Left lung (tissue), 10 donors: ENCODE data around the gene FIP1L1. TPM values are rescaled to one million over a fixed set of nuclear protein-coding genes. Genes with fewer than 3 reads are reported as not detected.
A peak's percentile ranks its signal among the peaks of the same experiment; 100 is the strongest.
"Not testable (repeated sequence)": the region's sequence is repeated elsewhere in the genome, so short reads cannot be mapped to it uniquely, and the experiment has no call there.

Source experiments
- ATAC-seq: fragments of 200-7000 bp; cut with Tn5 transposase; one replicate; pipeline ENCODE4 v1.9.1; 2020; ENCODE audit warnings: moderate library complexity
- DNase-seq, 4 donors: peaks; one replicate each; pipeline ENCODE4 v3.0.0-alpha.2; 2013 to 2020
- H3K27ac ChIP-seq, 2 donors: fragments of 200-600 bp; sonication (generic) in 1 of 2; one replicate each; pipeline versions ENCODE4 v1.5.0 to v1.8.0; 2020 to 2021
- H3K27me3 ChIP-seq, 2 donors: fragments of 200-600 bp; sonication (generic) in 1 of 2; one replicate each; pipeline versions ENCODE4 v1.5.0 to v1.8.0; 2020 to 2021
- H3K36me3 ChIP-seq, 2 donors: fragments of 200-600 bp; sonication (generic) in 1 of 2; one replicate each; pipeline versions ENCODE4 v1.5.0 to v1.8.0; 2020 to 2021
- H3K4me1 ChIP-seq, 2 donors: fragments of 200-600 bp; one replicate each; pipeline ENCODE4 v1.8.0; 2021
- H3K4me3 ChIP-seq, 2 donors: fragments of 200-600 bp; sonication (generic) in 1 of 2; one replicate each; pipeline versions ENCODE4 v1.5.0 to v1.8.0; 2020 to 2021; ENCODE audit warnings: mild to moderate bottlenecking in 1 of 2
- H3K9me3 ChIP-seq, 2 donors: fragments of 200-600 bp; sonication (generic) in 1 of 2; one replicate each; pipeline versions ENCODE4 v1.5.0 to v1.8.0; 2020 to 2021
- intact Hi-C, 2 donors: fragments of 100-400 bp; cut with DNase I; formaldehyde crosslinking; loops; one replicate each; pipeline versions ENCODE4 v1.11.2 to v1.14.2; 2022
- polyA plus RNA-seq, 6 donors: library from polyadenylated mRNA; unstranded; fragments of 120-200 nt; gene quantifications; one replicate each; pipeline ENCODE4 v1.2.1, GENCODE V29; 2013; ENCODE audit not compliant: insufficient read length in 6 of 6
- total RNA-seq, 2 donors: library from RNA; stranded (reverse); fragmentation: NEBNext Ultra II Directional; extraction: Animal tissue kit (Norgen Biotek cat#: 25700); gene quantifications; one replicate each; pipeline ENCODE4 v1.2.1, GENCODE V29; 2021
- TF ChIP-seq, protein P1 (sequence below), 2 donors: fragments of 200-600 bp; sonication (generic) in 1 of 2; IDR thresholded peaks; one replicate each; pipeline versions ENCODE4 v1.5.0 to v1.8.0; 2021; ENCODE audit warnings: antibody characterized with exemption in 2 of 2
- donor health status: DM: no; HTN: yes; CAD: no.
- donor health status: DM: no; HTN: no; CAD: no.

FIP1L1 gene
- total and polyA plus RNA-seq, 8 donors: 29.8 to 106 (median 83.8) TPM

DNA sequence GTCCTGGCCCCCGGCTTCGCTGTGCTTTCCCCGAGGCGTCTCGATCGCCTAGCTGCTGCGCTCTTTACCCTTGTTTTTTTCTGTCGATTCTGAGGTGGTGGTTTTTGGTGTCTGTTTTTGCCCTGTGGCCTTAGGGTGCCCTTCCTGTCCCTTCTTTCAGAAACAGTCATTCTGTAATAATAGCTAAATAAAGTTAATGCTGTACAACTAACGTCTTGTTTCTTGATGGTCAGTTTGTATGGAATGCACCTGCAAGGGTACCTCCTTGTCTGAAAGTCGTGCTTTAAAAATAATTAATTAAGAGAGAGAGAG is 686 bp downstream of the FIP1L1 start:
- DNase-seq (no peak), ATAC-seq (no peak)
- H3K9me3 ChIP-seq: no peaks in the 10 kb centered on the region
- no peaks in the 10 kb centered on the region for H3K27me3 ChIP-seq
- H3K36me3 ChIP-seq: peaks cover 0 to 7% of the 10 kb centered on the region in 2 donors
- H3K4me3 ChIP-seq: peak overlapping the region; percentile 84 to 96
- H3K4me1 ChIP-seq: peaks cover 0 to 28% of the 10 kb centered on the region in 2 donors
- peak overlapping the region; percentile 81 to 92 for H3K27ac ChIP-seq
- TF ChIP-seq, protein P1, sequence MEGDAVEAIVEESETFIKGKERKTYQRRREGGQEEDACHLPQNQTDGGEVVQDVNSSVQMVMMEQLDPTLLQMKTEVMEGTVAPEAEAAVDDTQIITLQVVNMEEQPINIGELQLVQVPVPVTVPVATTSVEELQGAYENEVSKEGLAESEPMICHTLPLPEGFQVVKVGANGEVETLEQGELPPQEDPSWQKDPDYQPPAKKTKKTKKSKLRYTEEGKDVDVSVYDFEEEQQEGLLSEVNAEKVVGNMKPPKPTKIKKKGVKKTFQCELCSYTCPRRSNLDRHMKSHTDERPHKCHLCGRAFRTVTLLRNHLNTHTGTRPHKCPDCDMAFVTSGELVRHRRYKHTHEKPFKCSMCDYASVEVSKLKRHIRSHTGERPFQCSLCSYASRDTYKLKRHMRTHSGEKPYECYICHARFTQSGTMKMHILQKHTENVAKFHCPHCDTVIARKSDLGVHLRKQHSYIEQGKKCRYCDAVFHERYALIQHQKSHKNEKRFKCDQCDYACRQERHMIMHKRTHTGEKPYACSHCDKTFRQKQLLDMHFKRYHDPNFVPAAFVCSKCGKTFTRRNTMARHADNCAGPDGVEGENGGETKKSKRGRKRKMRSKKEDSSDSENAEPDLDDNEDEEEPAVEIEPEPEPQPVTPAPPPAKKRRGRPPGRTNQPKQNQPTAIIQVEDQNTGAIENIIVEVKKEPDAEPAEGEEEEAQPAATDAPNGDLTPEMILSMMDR (IDR thresholded peaks at IDR 0.05): no peak
- intact Hi-C loops: no loop called here

DNA sequence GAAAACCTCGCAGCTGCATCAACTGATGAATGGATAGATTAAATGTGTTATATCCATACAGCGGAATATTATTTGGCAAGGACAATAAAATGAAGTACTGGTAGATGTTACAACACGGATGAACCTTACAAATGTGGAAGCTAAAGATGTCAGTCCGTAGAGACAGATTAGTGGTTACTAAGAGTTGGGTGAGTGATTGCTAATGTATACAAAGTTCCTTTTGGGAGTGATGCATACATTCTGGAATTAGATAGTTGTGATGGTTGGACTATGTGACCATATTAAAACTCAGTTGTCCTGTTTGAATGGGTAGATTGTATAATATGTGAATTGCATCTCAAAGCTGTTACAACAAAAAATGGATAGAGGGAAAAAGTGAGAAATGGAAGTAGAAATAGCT is 2.8 kb downstream of the FIP1L1 start:
- Histone ChIP-seq H3K27ac (no peak overlapping the region), H3K4me3 (no peak overlapping the region), H3K36me3 (peaks cover 0 to 27% of the 10 kb centered on the region in 2 donors), H3K27me3 (no peaks in the 10 kb centered on the region), H3K9me3 (no peaks in the 10 kb centered on the region), H3K4me1 (peaks cover 0 to 28% of the 10 kb centered on the region in 2 donors)
- no peak for ATAC-seq
- intact Hi-C loops: no loop called here
- no peak for DNase-seq
- TF ChIP-seq, protein P1 (IDR thresholded peaks at IDR 0.05): no peak

DNA sequence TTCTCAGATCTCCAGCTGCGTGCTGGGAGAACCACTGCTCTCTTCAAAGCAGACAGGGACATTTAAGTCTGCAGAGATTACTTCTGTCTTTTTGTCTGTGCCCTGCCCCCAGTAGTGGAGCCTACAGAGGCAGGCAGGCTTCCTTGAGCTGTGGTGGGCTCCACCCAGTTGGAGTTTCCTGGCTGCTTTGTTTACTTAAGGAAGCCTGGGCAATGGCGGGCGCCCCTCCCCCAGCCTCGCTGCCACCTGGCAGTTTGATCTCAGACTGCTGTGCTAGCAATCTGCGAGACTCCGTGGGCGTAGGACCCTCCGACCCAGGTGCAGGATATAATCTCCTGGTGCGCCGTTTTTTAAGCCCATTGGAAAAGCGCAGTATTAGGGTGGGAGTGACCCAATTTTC is 32.0 kb downstream of the FIP1L1 start:
- H3K9me3 ChIP-seq, H3K27ac ChIP-seq, ATAC-seq, H3K4me1 ChIP-seq, intact Hi-C loops, H3K4me3 ChIP-seq, DNase-seq, H3K27me3 ChIP-seq: not testable (repeated sequence)
- H3K36me3 ChIP-seq: peaks cover 0 to 11% of the 10 kb centered on the region in 2 donors

DNA sequence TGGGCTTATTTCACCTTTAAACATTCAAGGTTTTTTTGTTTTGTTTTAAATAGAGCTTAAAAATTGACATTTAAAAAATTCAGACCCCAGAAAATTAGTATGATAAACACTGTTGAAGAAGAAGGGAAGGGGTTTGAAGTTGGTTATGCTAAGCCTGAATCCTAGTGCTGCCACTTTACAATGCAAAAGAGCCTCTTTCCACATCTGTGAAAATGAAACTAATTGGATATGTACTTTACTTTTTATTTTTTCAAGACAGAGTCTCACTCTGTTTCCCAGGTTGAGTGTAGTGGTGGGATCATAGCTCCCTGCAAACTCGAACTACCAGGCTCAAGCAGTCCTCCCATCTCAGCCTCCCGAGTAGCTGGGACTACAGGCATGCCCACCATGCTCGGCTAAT is 41.8 kb downstream of the FIP1L1 start:
- intact Hi-C loops: no loop called here
- no peaks in the 10 kb centered on the region for H3K9me3 ChIP-seq
- DNase-seq (no peak), ATAC-seq (no peak)
- peaks cover 0 to 13% of the 10 kb centered on the region in 2 donors for H3K36me3 ChIP-seq
- H3K27me3 ChIP-seq: no peaks in the 10 kb centered on the region
- no peak overlapping the region for H3K4me3 ChIP-seq
- TF ChIP-seq, protein P1 (IDR thresholded peaks at IDR 0.05): no peak
- no peak overlapping the region for H3K27ac ChIP-seq
- H3K4me1 ChIP-seq: no peaks in the 10 kb centered on the region

DNA sequence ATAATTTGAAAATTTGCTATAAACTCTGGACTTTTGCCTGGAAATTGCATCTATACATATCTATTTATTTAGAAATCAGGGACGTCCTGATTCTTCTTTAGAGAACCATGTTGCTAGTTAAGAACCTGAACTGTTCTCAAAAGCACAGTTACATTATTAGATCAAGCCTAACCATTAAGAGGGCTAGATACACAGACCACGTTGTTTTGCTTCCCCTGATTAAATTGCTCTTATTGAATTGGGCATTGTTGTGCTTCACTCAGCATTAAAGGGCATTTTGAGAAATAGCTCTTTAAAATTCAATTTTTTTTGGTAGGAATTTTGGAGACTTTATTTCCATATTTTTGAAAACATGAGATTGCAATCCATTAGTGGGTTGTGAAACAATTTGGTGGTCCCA is 44.4 kb downstream of the FIP1L1 start:
- intact Hi-C loops: no loop called here
- no peak for ATAC-seq
- Histone ChIP-seq H3K9me3 (no peaks in the 10 kb centered on the region), H3K27ac (no peak overlapping the region), H3K36me3 (peaks cover 0 to 5% of the 10 kb centered on the region in 2 donors), H3K27me3 (no peaks in the 10 kb centered on the region), H3K4me3 (no peak overlapping the region), H3K4me1 (no peaks in the 10 kb centered on the region)
- DNase-seq: no peak
- TF ChIP-seq, protein P1 (IDR thresholded peaks at IDR 0.05): no peak

DNA sequence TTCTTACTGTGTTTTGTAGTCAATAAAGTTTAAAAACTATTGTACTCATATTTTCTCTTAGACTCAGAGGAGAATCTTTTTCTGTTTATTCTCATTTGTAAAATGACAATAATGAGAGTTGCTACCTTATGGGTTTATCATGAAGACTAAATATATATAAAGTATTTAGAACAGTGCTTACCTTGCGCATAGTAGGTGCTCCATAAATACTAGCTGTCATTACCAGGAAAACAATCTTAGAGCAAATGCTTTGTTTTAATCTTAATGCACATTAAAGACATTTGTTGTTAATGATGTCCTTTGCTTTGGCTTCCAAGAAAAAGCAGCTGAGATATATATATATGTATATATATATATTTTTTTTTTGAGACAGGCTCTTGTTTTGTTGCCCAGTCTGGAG is 44.9 kb downstream of the FIP1L1 start:
- no peaks in the 10 kb centered on the region for H3K4me1 ChIP-seq
- DNase-seq (no peak), ATAC-seq (no peak)
- no peak overlapping the region for H3K27ac ChIP-seq
- H3K36me3 ChIP-seq: peaks cover 0 to 9% of the 10 kb centered on the region in 2 donors
- no peaks in the 10 kb centered on the region for H3K9me3 ChIP-seq
- H3K4me3 ChIP-seq: no peak overlapping the region
- intact Hi-C loops: no loop called here
- TF ChIP-seq, protein P1 (IDR thresholded peaks at IDR 0.05): no peak
- H3K27me3 ChIP-seq: no peaks in the 10 kb centered on the region
